Thyroid gland (tissue), 4 donors: ENCODE measurements around the gene RXFP1. TPM values are rescaled to one million over a fixed set of nuclear protein-coding genes. Genes with fewer than 3 reads are reported as not detected.

Source experiments
- DNase-seq, 2 donors: peaks; one replicate each; pipeline ENCODE4 v3.0.0-alpha.2; 2019
- H3K27ac ChIP-seq, 3 donors: fragments of 200-600 bp; sonication (generic); 1 replicate in 2 of 3; 2 replicates in 1 of 3; pipeline ENCODE4 v1.5.1; 2016 to 2019; ENCODE audit warnings: mild to moderate bottlenecking in 1 of 3, moderate library complexity in 1 of 3
- H3K27me3 ChIP-seq: fragments of 200-600 bp; sonication (generic); one replicate; pipeline ENCODE4 v1.5.1; 2019
- H3K36me3 ChIP-seq, 2 donors: fragments of 200-600 bp; sonication (generic); one replicate each; pipeline ENCODE4 v1.5.1; 2016 to 2019
- H3K4me1 ChIP-seq, 2 donors: fragments of 200-600 bp; sonication (generic); one replicate each; pipeline ENCODE4 v1.5.1; 2017 to 2019
- H3K4me3 ChIP-seq, 3 donors: fragments of 200-600 bp; sonication (generic); replicated peaks in 1 of 3; 1 replicate in 2 of 3; 2 replicates in 1 of 3; pipeline ENCODE4 v1.5.1; 2016; ENCODE audit warnings: mild to moderate bottlenecking in 1 of 3
- H3K9me3 ChIP-seq: fragments of 200-600 bp; sonication (generic); one replicate; pipeline ENCODE4 v1.5.1; 2017
- CTCF ChIP-seq, 6 experiments: fragments of 200-600 bp in 3 of 6; fragments of 450-650 bp in 3 of 6; sonication (generic) in 3 of 6; IDR thresholded peaks; one replicate each; pipeline ENCODE4 v1.5.1; 2016 to 2019; ENCODE audit warnings: antibody characterized with exemption in 6 of 6, mild to moderate bottlenecking in 2 of 6, inconsistent platforms in 1 of 6, moderate library complexity in 1 of 6
- POLR2A ChIP-seq, 2 donors: fragments of 450-650 bp; IDR thresholded peaks; one replicate each; pipeline ENCODE4 v1.6.1; 2017; ENCODE audit warnings: antibody characterized with exemption in 2 of 2, mild to moderate bottlenecking in 2 of 2, moderate library complexity in 1 of 2
- WGBS, 2 donors: methylation state at CpG; one replicate each; pipeline ENCODE4 v1.1.5; 2017; 5-methylcytosine and 5-hydroxymethylcytosine counted together
- intact Hi-C: fragments of 100-400 bp; cut with DNase I; formaldehyde crosslinking; loops from one replicate; pipeline ENCODE4 v1.15.1; 2023
- total RNA-seq, 4 donors: library from RNA; depleted of rRNA; stranded (reverse); fragments of >200 nt; gene quantifications; one replicate each; pipeline ENCODE4 v1.2.3, GENCODE V29; 2016

Gene RXFP1
- total RNA-seq, 4 donors from 2014 or later: 0.13 to 3.5 (median 0.63) TPM

- no peak overlapping the region for H3K4me3 ChIP-seq
- H3K27me3 ChIP-seq: no peaks in the 10 kb centered on the region
- DNase-seq: no peak
- no peak for TF ChIP-seq POLR2A (IDR thresholded peaks at IDR 0.05)
- TF ChIP-seq CTCF (IDR thresholded peaks at IDR 0.05): no peak
- 21 to 23% methylated on average over 1 of the region's 1 CpG for WGBS, 2 donors
- no peaks in the 10 kb centered on the region for H3K4me1 ChIP-seq
- H3K27ac ChIP-seq: no peak overlapping the region
- H3K9me3 ChIP-seq: no peaks in the 10 kb centered on the region
- H3K36me3 ChIP-seq: no peaks in the 10 kb centered on the region
- intact Hi-C loops: no loop called here
Measured at GRCh38 chr4:158630893-158631292, 109.2 kb downstream of the RXFP1 start.

- no peaks in the 10 kb centered on the region for H3K36me3 ChIP-seq
- TF ChIP-seq POLR2A (IDR thresholded peaks at IDR 0.05): no peak
- TF ChIP-seq CTCF (IDR thresholded peaks at IDR 0.05): no peak
- H3K27ac ChIP-seq: no peak overlapping the region
- WGBS, 2 donors: 91 to 95% methylated on average over 1 of the region's 1 CpG
- no peak for DNase-seq
- intact Hi-C loops: no loop called here
- no peaks in the 10 kb centered on the region for H3K27me3 ChIP-seq
- H3K9me3 ChIP-seq: no peaks in the 10 kb centered on the region
- H3K4me3 ChIP-seq: no peak overlapping the region
- H3K4me1 ChIP-seq: no peaks in the 10 kb centered on the region
Measured at GRCh38 chr4:158636619-158637018, 114.9 kb downstream of the RXFP1 start.

GRCh38 chr4:158644356-158644755 lies 122.7 kb downstream of the RXFP1 start:
- Histone ChIP-seq H3K4me3 (no peak overlapping the region), H3K36me3 (no peaks in the 10 kb centered on the region), H3K27me3 (no peaks in the 10 kb centered on the region), H3K4me1 (no peaks in the 10 kb centered on the region), H3K27ac (no peak overlapping the region), H3K9me3 (no peaks in the 10 kb centered on the region)
- no peak for DNase-seq
- WGBS, 2 donors: 81 to 82% methylated on average over 5 of the region's 5 CpGs
- intact Hi-C loops: no loop called here
- TF ChIP-seq POLR2A (IDR thresholded peaks at IDR 0.05): no peak
- no peak for TF ChIP-seq CTCF (IDR thresholded peaks at IDR 0.05)

GRCh38 chr4:158644760-158645159 lies 123.1 kb downstream of the RXFP1 start:
- Histone ChIP-seq H3K9me3 (no peaks in the 10 kb centered on the region), H3K4me3 (no peak overlapping the region), H3K27ac (no peak overlapping the region), H3K36me3 (no peaks in the 10 kb centered on the region), H3K27me3 (no peaks in the 10 kb centered on the region), H3K4me1 (no peaks in the 10 kb centered on the region)
- intact Hi-C loops: no loop called here
- DNase-seq: no peak
- TF ChIP-seq CTCF (IDR thresholded peaks at IDR 0.05) (no peak), POLR2A (IDR thresholded peaks at IDR 0.05) (no peak)
- WGBS, 2 donors: 76 to 79% methylated on average over 3 of the region's 3 CpGs

GRCh38 chr4:158649111-158649680 lies 127.5 kb downstream of the RXFP1 start:
- no peak for TF ChIP-seq POLR2A (IDR thresholded peaks at IDR 0.05)
- TF ChIP-seq CTCF (IDR thresholded peaks at IDR 0.05): no peak
- no peak for DNase-seq
- Histone ChIP-seq H3K4me1 (no peaks in the 10 kb centered on the region), H3K9me3 (no peaks in the 10 kb centered on the region), H3K27ac (no peak overlapping the region), H3K4me3 (no peak overlapping the region), H3K27me3 (no peaks in the 10 kb centered on the region), H3K36me3 (no peaks in the 10 kb centered on the region)
- intact Hi-C loops: no loop called here
- WGBS, 2 donors: 75 to 86% methylated on average over 4 of the region's 4 CpGs
